HCT116 (cell line): ENCODE results near the gene XPNPEP2. TPM values are rescaled to one million over a fixed set of nuclear protein-coding genes. Genes with fewer than 3 reads are reported as not detected.

Experiments used
- ATAC-seq: fragments of 200-7000 bp; cut with Tn5 transposase; 2 replicates; pipeline ENCODE4 v1.9.1; 2020; ENCODE audit warnings: mild to moderate bottlenecking, moderate library complexity
- BruUV-seq: library from RNA; stranded (reverse); fragments of 400-500 nt; replicated peaks from 2 replicates; lab custom pipeline; 2021; lab: Mats Ljungman, UMichigan
- CTCF ChIA-PET: fragments of 300-600 bp; sonication (Branson Sonifier 250); formaldehyde crosslinking; loops from one replicate; lab custom pipeline; 2021; ENCODE audit warnings: antibody characterized with exemption; lab: Charles Lee
- POLR2A ChIA-PET: fragments of 300-600, 350-600 bp; sonication (Branson Sonifier 250); formaldehyde crosslinking; loops from one replicate; lab custom pipeline; 2021; ENCODE audit warnings: antibody characterized with exemption; lab: Charles Lee
- RAD21 ChIA-PET, 2 experiments: fragments of 300-600 bp; sonication (Branson Sonifier 250); formaldehyde crosslinking; loops; one replicate each; lab custom pipeline; 2023; ENCODE audit warnings: low total read pairs in 2 of 2; ENCODE audit not compliant: uncharacterized antibody in 2 of 2, unreplicated experiment in 2 of 2, low non-redundant PET in 1 of 2; lab: Charles Lee
- DNase-seq: peaks from one replicate; pipeline ENCODE4 v3.0.0-alpha.2; 2010; ENCODE audit warnings: low read depth, low spot score
- H2AFZ ChIP-seq: fragments of 200-600 bp; shearing (Covaris generic), sonication (generic); 2 replicates; pipeline ENCODE4 v1.6.1; 2017; ENCODE audit warnings: low read depth, mixed run types, mixed read lengths, antibody characterized with exemption, low read length; ENCODE audit not compliant: poor library complexity, severe bottlenecking
- H3K27ac ChIP-seq: 2 replicates; pipeline ENCODE4 v1.5.1; 2012; ENCODE audit warnings: low read depth, low read length
- H3K27me3 ChIP-seq: fragments of 200-600 bp; sonication (generic); 2 replicates; pipeline ENCODE4 v1.6.1; 2016; ENCODE audit warnings: mixed run types, low read length, mixed read lengths; ENCODE audit not compliant: insufficient read depth
- H3K36me3 ChIP-seq, 2 experiments: fragments of 200-500 bp in 1 of 2; fragments of 200-600 bp in 1 of 2; sonication (Bioruptor generic) in 1 of 2; sonication (generic) in 1 of 2; 2 replicates each; pipeline versions ENCODE4 v1.5.1 to v1.6.1; 2014 to 2016; ENCODE audit warnings: low read length in 2 of 2, inconsistent platforms in 1 of 2, mixed read lengths in 1 of 2, mixed run types in 1 of 2; ENCODE audit not compliant: insufficient read depth in 2 of 2, control insufficient read depth in 1 of 2
- H3K4me1 ChIP-seq, 2 experiments: fragments of 200-600 bp in 1 of 2; sonication (generic) in 1 of 2; 2 replicates each; pipeline versions ENCODE4 v1.5.1 to v1.6.1; 2012 to 2017; ENCODE audit warnings: low read length in 2 of 2, inconsistent platforms in 1 of 2, mild to moderate bottlenecking in 1 of 2, mixed read lengths in 1 of 2, mixed run types in 1 of 2, moderate library complexity in 1 of 2; ENCODE audit not compliant: insufficient read depth in 2 of 2, control insufficient read depth in 1 of 2
- H3K4me2 ChIP-seq: fragments of 200-600 bp; sonication (generic); 2 replicates; pipeline ENCODE4 v1.6.1; 2017; ENCODE audit warnings: mixed run types, low read length, mixed read lengths
- H3K4me3 ChIP-seq, 2 experiments: fragments of 200-600 bp in 1 of 2; sonication (generic) in 1 of 2; replicated peaks in 1 of 2; 2 replicates each; pipeline ENCODE4 v1.5.1; 2011 to 2016; ENCODE audit warnings: low read length in 2 of 2, control low read depth in 1 of 2, low read depth in 1 of 2, mild to moderate bottlenecking in 1 of 2, mixed read lengths in 1 of 2, mixed run types in 1 of 2
- H3K79me2 ChIP-seq: fragments of 200-600 bp; sonication (generic); 2 replicates; pipeline ENCODE4 v1.6.1; 2017; ENCODE audit warnings: mild to moderate bottlenecking, mixed run types, low read length, moderate library complexity, mixed read lengths; ENCODE audit not compliant: insufficient read depth
- H3K9ac ChIP-seq: fragments of 200-600 bp; sonication (generic); 2 replicates; pipeline ENCODE4 v1.6.1; 2016; ENCODE audit warnings: low read length, mixed read lengths
- H3K9me2 ChIP-seq: fragments of 200-600 bp; sonication (generic), shearing (Covaris generic); 2 replicates; pipeline ENCODE4 v1.6.1; 2017; ENCODE audit warnings: mixed run types, mild to moderate bottlenecking, moderate library complexity; ENCODE audit not compliant: insufficient read depth
- H3K9me3 ChIP-seq, 2 experiments: fragments of 200-500 bp in 1 of 2; fragments of 200-600 bp in 1 of 2; sonication (Bioruptor generic) in 1 of 2; sonication (generic) in 1 of 2; 2 replicates each; pipeline ENCODE4 v1.6.1; 2014 to 2017; ENCODE audit warnings: low read length in 2 of 2, mixed read lengths in 2 of 2, inconsistent platforms in 1 of 2, low read depth in 1 of 2, mild to moderate bottlenecking in 1 of 2, mixed run types in 1 of 2, moderate library complexity in 1 of 2; ENCODE audit not compliant: control insufficient read depth in 1 of 2, insufficient read depth in 1 of 2
- H4K20me1 ChIP-seq: fragments of 200-600 bp; sonication (generic), shearing (Covaris generic); 2 replicates; pipeline ENCODE4 v1.6.1; 2017; ENCODE audit warnings: mixed run types, mild to moderate bottlenecking, moderate library complexity; ENCODE audit not compliant: insufficient read depth
- CBX3 ChIP-seq: IDR thresholded peaks from 2 replicates; pipeline ENCODE4 v1.6.1; 2012; ENCODE audit warnings: low read depth
- CEBPB ChIP-seq: IDR thresholded peaks from 2 replicates; pipeline ENCODE4 v1.6.1; 2012; ENCODE audit warnings: low read depth
- EZH2 ChIP-seq: fragments of 200-600 bp; sonication (generic); IDR thresholded peaks from 2 replicates; pipeline ENCODE4 v1.6.1; 2017; ENCODE audit warnings: antibody characterized with exemption, mixed run types
- EZH2phosphoT487 ChIP-seq: fragments of 200-600 bp; IDR thresholded peaks from 2 replicates; pipeline ENCODE4 v1.6.1; 2018; ENCODE audit warnings: antibody characterized with exemption, borderline replicate concordance
- FOSL1 ChIP-seq: IDR thresholded peaks from 2 replicates; pipeline ENCODE4 v1.6.1; 2012; ENCODE audit warnings: low read depth
- POLR2A ChIP-seq: IDR thresholded peaks from 2 replicates; pipeline ENCODE4 v1.7.0; 2011; ENCODE audit warnings: borderline replicate concordance; ENCODE audit not compliant: insufficient read depth, insufficient read length; ENCODE audit errors: extremely low read depth
- SIN3A ChIP-seq: IDR thresholded peaks from 2 replicates; pipeline ENCODE4 v1.6.1; 2012; ENCODE audit warnings: low read depth
- TCF7L2 ChIP-seq: IDR thresholded peaks from 2 replicates; pipeline ENCODE4 v1.7.0; 2011; ENCODE audit warnings: borderline replicate concordance, inconsistent platforms; ENCODE audit not compliant: insufficient read depth, insufficient read length; ENCODE audit errors: extremely low read depth
- YY1 ChIP-seq: IDR thresholded peaks from 2 replicates; pipeline ENCODE4 v1.6.1; 2011; ENCODE audit warnings: low read length, low read depth, moderate library complexity, mild to moderate bottlenecking; ENCODE audit not compliant: insufficient replicate concordance; ENCODE audit errors: extremely low read depth
- ZFX ChIP-seq: fragments of 450-650 bp; IDR thresholded peaks from 2 replicates; pipeline ENCODE4 v1.6.1; 2017
- ZNF274 ChIP-seq: fragments of 200-500 bp; sonication (Bioruptor generic); IDR thresholded peaks from 2 replicates; pipeline ENCODE4 v1.6.1; 2014; ENCODE audit warnings: mild to moderate bottlenecking, low read depth, low read length, inconsistent platforms
- intact Hi-C: fragments of 100-400 bp; cut with micrococcal nuclease; formaldehyde crosslinking; loops from 2 replicates; pipeline ENCODE4 v1.10.0; 2022
- total RNA-seq: library from RNA; stranded (reverse); gene quantifications from one replicate; pipeline ENCODE4 v1.2.1, GENCODE V29; 2021; ENCODE audit not compliant: unreplicated experiment
- TF ChIP-seq, protein P1 (sequence below): IDR thresholded peaks from 2 replicates; pipeline ENCODE4 v1.6.1; 2012; ENCODE audit warnings: low read depth
- TF ChIP-seq, protein P2 (sequence below), 3 experiments: fragments of 200-600 bp in 1 of 3; sonication (generic) in 1 of 3; IDR thresholded peaks in 2 of 3; conservative IDR thresholded peaks in 1 of 3; 2 replicates each; pipeline ENCODE4 v1.5.1; 2012 to 2017; ENCODE audit warnings: low read depth in 2 of 3, low read length in 2 of 3, antibody characterized with exemption in 1 of 3, borderline replicate concordance in 1 of 3, control low read depth in 1 of 3, mild to moderate bottlenecking in 1 of 3, mixed read lengths in 1 of 3, mixed run types in 1 of 3, moderate library complexity in 1 of 3; ENCODE audit not compliant: insufficient read depth in 1 of 3

XPNPEP2 gene
- total RNA-seq, 1 experiment from 2014 or later = not detected

DNA sequence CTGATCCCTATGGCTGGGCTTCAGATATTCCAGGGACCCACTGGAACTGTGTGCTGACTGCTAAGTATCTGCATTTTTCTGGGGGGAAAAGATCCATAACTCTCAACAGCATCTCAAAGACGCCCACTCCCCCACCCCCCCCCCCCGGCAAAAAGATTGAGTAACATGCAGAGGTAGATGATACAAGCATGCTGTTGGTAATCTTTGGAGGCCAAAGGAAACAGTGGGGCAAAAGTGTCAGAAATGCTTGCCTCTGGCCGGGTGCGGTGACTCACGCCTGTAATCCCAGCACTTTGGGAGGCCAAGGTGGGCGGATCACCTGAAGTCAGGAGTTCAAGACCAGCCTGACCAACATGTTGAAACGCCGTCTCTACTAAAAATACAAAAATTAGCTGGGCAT is 12.2 kb downstream of the XPNPEP2 start:
- POLR2A ChIA-PET = no interaction called here
- TF ChIP-seq EZH2phosphoT487 (no peak), ZNF274 (no peak), POLR2A (no peak), FOSL1 (no peak), SIN3A (no peak), YY1 (no peak), EZH2 (no peak), CBX3 (no peak), ZFX (no peak), TCF7L2 (no peak), CEBPB (no peak)
- TF ChIP-seq, protein P1, sequence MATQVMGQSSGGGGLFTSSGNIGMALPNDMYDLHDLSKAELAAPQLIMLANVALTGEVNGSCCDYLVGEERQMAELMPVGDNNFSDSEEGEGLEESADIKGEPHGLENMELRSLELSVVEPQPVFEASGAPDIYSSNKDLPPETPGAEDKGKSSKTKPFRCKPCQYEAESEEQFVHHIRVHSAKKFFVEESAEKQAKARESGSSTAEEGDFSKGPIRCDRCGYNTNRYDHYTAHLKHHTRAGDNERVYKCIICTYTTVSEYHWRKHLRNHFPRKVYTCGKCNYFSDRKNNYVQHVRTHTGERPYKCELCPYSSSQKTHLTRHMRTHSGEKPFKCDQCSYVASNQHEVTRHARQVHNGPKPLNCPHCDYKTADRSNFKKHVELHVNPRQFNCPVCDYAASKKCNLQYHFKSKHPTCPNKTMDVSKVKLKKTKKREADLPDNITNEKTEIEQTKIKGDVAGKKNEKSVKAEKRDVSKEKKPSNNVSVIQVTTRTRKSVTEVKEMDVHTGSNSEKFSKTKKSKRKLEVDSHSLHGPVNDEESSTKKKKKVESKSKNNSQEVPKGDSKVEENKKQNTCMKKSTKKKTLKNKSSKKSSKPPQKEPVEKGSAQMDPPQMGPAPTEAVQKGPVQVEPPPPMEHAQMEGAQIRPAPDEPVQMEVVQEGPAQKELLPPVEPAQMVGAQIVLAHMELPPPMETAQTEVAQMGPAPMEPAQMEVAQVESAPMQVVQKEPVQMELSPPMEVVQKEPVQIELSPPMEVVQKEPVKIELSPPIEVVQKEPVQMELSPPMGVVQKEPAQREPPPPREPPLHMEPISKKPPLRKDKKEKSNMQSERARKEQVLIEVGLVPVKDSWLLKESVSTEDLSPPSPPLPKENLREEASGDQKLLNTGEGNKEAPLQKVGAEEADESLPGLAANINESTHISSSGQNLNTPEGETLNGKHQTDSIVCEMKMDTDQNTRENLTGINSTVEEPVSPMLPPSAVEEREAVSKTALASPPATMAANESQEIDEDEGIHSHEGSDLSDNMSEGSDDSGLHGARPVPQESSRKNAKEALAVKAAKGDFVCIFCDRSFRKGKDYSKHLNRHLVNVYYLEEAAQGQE = no peak
- TF ChIP-seq, protein P2, sequence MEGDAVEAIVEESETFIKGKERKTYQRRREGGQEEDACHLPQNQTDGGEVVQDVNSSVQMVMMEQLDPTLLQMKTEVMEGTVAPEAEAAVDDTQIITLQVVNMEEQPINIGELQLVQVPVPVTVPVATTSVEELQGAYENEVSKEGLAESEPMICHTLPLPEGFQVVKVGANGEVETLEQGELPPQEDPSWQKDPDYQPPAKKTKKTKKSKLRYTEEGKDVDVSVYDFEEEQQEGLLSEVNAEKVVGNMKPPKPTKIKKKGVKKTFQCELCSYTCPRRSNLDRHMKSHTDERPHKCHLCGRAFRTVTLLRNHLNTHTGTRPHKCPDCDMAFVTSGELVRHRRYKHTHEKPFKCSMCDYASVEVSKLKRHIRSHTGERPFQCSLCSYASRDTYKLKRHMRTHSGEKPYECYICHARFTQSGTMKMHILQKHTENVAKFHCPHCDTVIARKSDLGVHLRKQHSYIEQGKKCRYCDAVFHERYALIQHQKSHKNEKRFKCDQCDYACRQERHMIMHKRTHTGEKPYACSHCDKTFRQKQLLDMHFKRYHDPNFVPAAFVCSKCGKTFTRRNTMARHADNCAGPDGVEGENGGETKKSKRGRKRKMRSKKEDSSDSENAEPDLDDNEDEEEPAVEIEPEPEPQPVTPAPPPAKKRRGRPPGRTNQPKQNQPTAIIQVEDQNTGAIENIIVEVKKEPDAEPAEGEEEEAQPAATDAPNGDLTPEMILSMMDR (IDR thresholded peaks at IDR 0.05 in 2 of 3, conservative IDR thresholded peaks at IDR 0.05 in 1 of 3; ENCODE audit: borderline replicate concordance in 1 of 3, insufficient read depth in 1 of 3, low read depth in 2 of 3, low read length in 2 of 3) = no peak
- H3K4me1 ChIP-seq = no peaks in the 10 kb centered on the region
- no peaks in the 10 kb centered on the region for H3K27me3 ChIP-seq
- no peak overlapping the region for H3K9ac ChIP-seq
- RAD21 ChIA-PET = no interaction called here
- H3K36me3 ChIP-seq = no peaks in the 10 kb centered on the region
- no peaks in the 10 kb centered on the region for H3K9me2 ChIP-seq
- DNase-seq (no peak), ATAC-seq (no peak)
- intact Hi-C loops = no loop called here
- no peaks in the 10 kb centered on the region for H3K9me3 ChIP-seq
- H3K4me3 ChIP-seq = no peak overlapping the region
- no peaks in the 10 kb centered on the region for H4K20me1 ChIP-seq
- no peak overlapping the region for H2AFZ ChIP-seq
- no peak overlapping the region for H3K4me2 ChIP-seq
- no TSS peak for BruUV-seq
- H3K27ac ChIP-seq = no peak overlapping the region
- H3K79me2 ChIP-seq = no peaks in the 10 kb centered on the region
- CTCF ChIA-PET = no interaction called here
